Measurements from ENCODE around the gene HOXB4. TPM values are rescaled to one million over a fixed set of nuclear protein-coding genes. Genes with fewer than 3 reads are reported as not detected.

The HOXB4 gene
- total RNA-seq, 1 experiment from 2014 or later: 0.45 TPM

DNA sequence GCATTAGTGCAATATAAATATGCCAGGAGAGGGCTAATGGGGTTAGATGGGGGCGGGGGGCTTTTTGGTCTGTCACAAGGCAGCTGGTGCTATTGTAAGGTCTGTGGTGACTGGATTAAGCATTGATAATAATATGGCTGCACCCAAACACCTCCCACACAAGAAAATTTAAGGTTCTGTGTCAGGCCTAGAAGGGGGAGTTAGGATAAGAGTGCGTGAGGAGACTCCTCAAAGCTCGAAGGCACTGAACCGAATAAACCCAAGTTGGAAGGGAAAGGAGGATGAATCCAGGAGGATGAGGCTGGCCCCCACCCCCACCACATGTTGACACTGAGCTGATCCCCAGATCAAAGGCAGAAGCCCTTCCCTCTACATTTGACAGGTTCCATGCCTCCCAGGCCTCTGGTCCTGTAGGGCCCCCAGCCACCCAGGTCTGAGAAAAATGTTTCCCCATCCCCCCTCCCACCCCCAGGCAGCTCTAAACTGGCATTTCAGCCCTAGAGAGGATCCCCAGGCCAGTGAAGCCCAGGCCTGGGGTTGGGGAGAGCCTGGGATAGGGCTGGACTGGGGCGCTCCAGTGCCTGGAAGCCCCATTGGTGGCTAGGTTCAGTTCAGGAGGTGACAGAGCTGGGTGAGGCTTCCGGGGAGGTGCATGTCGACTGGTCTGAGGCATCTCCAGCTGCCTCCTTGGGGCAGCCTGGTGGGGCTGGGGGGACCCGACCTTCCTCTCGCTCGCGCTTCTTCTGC, 49.0 kb downstream of the HOXB4 start:
- DNase-seq (ENCODE audit: low spot score): no peak

DNA sequence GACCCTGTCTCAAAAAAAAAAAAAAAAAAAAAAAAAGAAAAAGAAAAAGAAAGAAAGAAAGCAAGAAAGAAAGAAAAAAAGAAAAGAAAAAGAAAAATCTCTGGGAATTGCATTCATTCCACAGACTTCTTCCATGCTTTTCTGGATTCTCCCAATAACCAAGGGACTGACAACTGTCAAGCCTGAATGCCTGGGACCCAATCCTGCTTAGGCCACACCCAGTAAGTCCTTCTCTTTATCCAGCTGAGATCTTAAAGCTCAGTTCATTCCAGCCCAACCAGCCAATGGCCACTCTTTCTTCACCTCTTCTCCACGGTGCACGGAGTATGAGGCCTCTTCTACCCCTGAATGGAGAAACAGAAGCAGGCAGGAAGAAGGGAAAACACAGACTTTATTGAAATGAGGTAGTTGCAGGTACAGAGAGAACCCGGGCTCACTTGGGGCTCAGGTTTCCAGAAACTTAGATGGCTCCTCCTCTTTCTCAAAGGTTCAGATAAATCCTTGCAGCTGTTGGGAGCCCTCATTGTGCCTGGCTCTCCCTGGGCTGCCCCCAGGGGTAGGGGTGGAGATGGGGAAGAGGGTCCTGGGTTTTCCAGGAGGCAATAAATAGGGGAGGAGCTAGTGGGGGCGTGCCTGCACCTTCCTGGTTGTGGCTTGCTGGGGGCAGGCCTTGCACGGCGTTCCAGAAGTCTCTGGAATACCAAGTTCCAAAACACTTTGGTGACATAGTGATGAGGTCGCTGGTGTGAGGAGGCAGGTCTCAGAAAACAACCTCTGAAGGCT, 49.8 kb downstream of the HOXB4 start:
- no peak for DNase-seq (ENCODE audit: low spot score)

DNA sequence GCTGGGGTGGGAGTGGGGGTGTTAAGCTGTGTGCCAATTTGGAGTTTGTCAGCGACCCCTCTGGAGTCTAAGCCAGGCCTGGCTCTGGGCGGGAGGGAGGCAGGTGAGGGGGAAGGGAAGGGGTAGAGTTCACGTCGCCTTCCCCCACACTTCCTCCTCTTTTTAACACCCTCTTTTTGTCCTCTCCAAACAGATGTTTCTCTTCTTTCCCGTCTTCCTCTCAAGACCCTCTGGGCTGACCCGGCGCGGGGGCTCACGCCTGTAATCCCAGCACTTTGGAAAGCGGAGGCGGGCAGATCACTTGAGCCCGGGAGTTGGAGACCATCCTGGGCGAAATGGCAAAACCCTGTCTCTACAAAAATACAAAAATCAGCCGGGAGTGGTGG, 50.6 kb downstream of the HOXB4 start:
- DNase-seq (ENCODE audit: low spot score): no peak

DNA sequence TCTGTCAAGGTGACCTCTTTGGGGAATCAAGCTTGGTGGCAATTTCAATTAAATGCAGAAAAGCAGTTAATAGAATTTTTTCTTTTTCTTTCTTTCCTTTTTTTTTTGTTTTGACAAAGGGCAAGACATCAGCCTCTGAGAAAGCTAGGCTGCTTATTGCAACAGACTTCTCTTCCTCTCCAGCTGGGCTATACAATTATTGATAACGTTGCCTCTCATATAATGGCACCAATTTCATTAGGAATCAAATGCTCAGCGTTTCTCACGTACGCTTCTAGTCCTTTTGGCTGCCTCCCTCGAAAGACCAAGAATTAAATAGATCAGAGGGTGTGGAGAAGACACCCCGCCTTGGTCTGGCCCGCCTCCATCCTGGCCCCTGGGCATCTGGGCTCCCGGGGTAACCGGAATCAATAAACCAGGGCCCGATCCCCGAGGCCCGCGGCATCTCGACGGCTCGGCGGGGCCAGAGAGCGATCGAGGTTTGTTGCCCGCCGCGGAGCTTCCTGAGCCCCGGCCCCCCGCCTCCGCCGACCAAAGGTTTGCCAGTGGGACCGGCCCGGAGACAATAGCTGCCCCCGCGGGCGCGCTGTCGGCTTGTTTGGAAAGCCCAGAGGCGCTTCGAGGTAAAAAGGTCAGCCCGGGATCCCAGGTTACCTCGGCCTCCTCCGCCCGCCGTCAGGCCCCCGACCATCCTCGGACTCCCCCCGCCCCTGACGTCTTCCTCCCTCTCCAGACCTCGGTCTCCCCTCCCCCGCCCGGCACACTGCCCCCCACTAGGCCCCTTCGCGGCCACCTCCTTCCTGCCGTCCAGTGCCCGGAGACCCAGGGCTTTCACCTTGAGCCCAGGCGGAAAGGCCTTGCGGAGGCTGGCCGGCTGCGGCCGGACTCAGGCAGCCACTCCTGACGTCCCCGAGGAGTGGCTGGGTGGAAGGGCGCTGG, 51.3 kb downstream of the HOXB4 start:
- no peak for DNase-seq (ENCODE audit: low spot score)

Other genes starting within 250 kb of the HOXB4 start
- not detected in 2 replicates for gene SKAP1, start 148.1 kb downstream of the HOXB4 start, total RNA-seq (2014; rRNA removed; shearing (Covaris generic))
- not detected in 2 replicates for gene HOXB1, start 47.3 kb downstream of the HOXB4 start, total RNA-seq (2014; rRNA removed; shearing (Covaris generic))
- gene HOXB2, start 33.2 kb downstream of the HOXB4 start, total RNA-seq (2014; rRNA removed; shearing (Covaris generic)): 5.3 and 11.1 TPM in 2 replicates
- 2.0 and 5.6 TPM in 2 replicates for gene HOXB3, start 11.9 kb upstream of the HOXB4 start, total RNA-seq (2014; rRNA removed; shearing (Covaris generic))
- gene HOXB5, start 15.4 kb upstream of the HOXB4 start, total RNA-seq (2014; rRNA removed; shearing (Covaris generic)): 0.43 TPM in 1 of 2 replicates, not detected in the other
- 1.4 and 3.1 TPM in 2 replicates for gene HOXB6, start 26.6 kb upstream of the HOXB4 start, total RNA-seq (2014; rRNA removed; shearing (Covaris generic))
- 21.2 and 22.4 TPM in 2 replicates for gene HOXB7, start 32.7 kb upstream of the HOXB4 start, total RNA-seq (2014; rRNA removed; shearing (Covaris generic))
- gene HOXB8, start 36.9 kb upstream of the HOXB4 start, total RNA-seq (2014; rRNA removed; shearing (Covaris generic)): 1.2 and 6.3 TPM in 2 replicates
- 23.1 and 26.1 TPM in 2 replicates for gene HOXB9, start 48.0 kb upstream of the HOXB4 start, total RNA-seq (2014; rRNA removed; shearing (Covaris generic))
- not detected in 2 replicates for gene PRAC1, start 144.2 kb upstream of the HOXB4 start, total RNA-seq (2014; rRNA removed; shearing (Covaris generic))
- not detected in 2 replicates for gene PRAC2, start 144.8 kb upstream of the HOXB4 start, total RNA-seq (2014; rRNA removed; shearing (Covaris generic))
- 3.3 and 3.8 TPM in 2 replicates for gene HOXB13, start 150.4 kb upstream of the HOXB4 start, total RNA-seq (2014; rRNA removed; shearing (Covaris generic))
- gene TTLL6, start 238.9 kb upstream of the HOXB4 start, total RNA-seq (2014; rRNA removed; shearing (Covaris generic)): 0.12 and 0.18 TPM in 2 replicates

Data from H4 (cell line).